Spleen (tissue), 11 donors: Measurements from ENCODE around the gene MAP3K8. TPM values are rescaled to one million over a fixed set of nuclear protein-coding genes. Genes with fewer than 3 reads are reported as not detected.

Experiments used
- DNase-seq: peaks from one replicate; pipeline ENCODE4 v3.0.0-alpha.2; 2020
- H3K27ac ChIP-seq, 8 donors: fragments of 200-600 bp; sonication (generic) in 7 of 8; 1 replicate in 4 of 8; 2 replicates in 4 of 8; pipeline versions ENCODE4 v1.5.0 to v1.8.0; 2016 to 2021; ENCODE audit warnings: inconsistent platforms in 4 of 8, mild to moderate bottlenecking in 4 of 8, moderate library complexity in 1 of 8
- H3K27me3 ChIP-seq, 7 donors: fragments of 200-600 bp; sonication (generic) in 6 of 7; replicated peaks in 1 of 7; 1 replicate in 4 of 7; 2 replicates in 3 of 7; pipeline versions ENCODE4 v1.5.0 to v1.8.0; 2016 to 2021; ENCODE audit warnings: inconsistent platforms in 3 of 7, mild to moderate bottlenecking in 1 of 7
- H3K36me3 ChIP-seq, 6 donors: fragments of 200-600 bp; sonication (generic) in 5 of 6; 1 replicate in 4 of 6; 2 replicates in 2 of 6; pipeline versions ENCODE4 v1.5.0 to v1.8.0; 2016 to 2021; ENCODE audit warnings: inconsistent platforms in 2 of 6
- H3K4me1 ChIP-seq, 6 donors: fragments of 200-600 bp; sonication (generic) in 5 of 6; 1 replicate in 3 of 6; 2 replicates in 3 of 6; pipeline versions ENCODE4 v1.5.0 to v1.8.0; 2016 to 2021; ENCODE audit warnings: inconsistent platforms in 3 of 6
- H3K4me3 ChIP-seq, 8 donors: fragments of 200-600 bp; sonication (generic) in 7 of 8; 1 replicate in 4 of 8; 2 replicates in 4 of 8; pipeline versions ENCODE4 v1.5.0 to v1.8.0; 2016 to 2021; ENCODE audit warnings: inconsistent platforms in 4 of 8, mild to moderate bottlenecking in 4 of 8, moderate library complexity in 2 of 8
- H3K9me3 ChIP-seq, 8 donors: fragments of 200-600 bp; sonication (generic) in 7 of 8; 1 replicate in 4 of 8; 2 replicates in 4 of 8; pipeline versions ENCODE4 v1.5.0 to v1.8.0; 2016 to 2021; ENCODE audit warnings: inconsistent platforms in 4 of 8
- CTCF ChIP-seq, 11 experiments: fragments of 200-600 bp in 7 of 11; fragments of 450-650 bp in 4 of 11; sonication (generic) in 4 of 11; IDR thresholded peaks in 8 of 11; conservative IDR thresholded peaks in 3 of 11; 1 replicate in 7 of 11; 2 replicates in 4 of 11; pipeline versions ENCODE4 v1.4.0 to v1.8.0; 2016 to 2021; ENCODE audit warnings: antibody characterized with exemption in 11 of 11, inconsistent platforms in 4 of 11, mild to moderate bottlenecking in 1 of 11
- POLR2A ChIP-seq, 3 donors: fragments of 450-650 bp; IDR thresholded peaks; one replicate each; pipeline ENCODE4 v1.5.1; 2017; ENCODE audit warnings: antibody characterized with exemption in 3 of 3, mild to moderate bottlenecking in 1 of 3
- POLR2AphosphoS5 ChIP-seq, 3 donors: sonication (generic); formaldehyde crosslinking; IDR thresholded peaks; one replicate each; pipeline ENCODE4 v1.5.1; 2017; ENCODE audit warnings: antibody characterized with exemption in 3 of 3
- WGBS, 5 donors: extraction: QIAGEN DNeasy Blood & Tissue Kit in 3 of 5; methylation state at CpG; one replicate each; pipeline versions ENCODE4 v1.1.5 to v1.1.7; 2013 to 2018; 5-methylcytosine and 5-hydroxymethylcytosine counted together
- intact Hi-C: fragments of 100-400 bp; cut with DNase I; formaldehyde crosslinking; loops from one replicate; pipeline ENCODE4 v1.15.0; 2023; ENCODE audit warnings: low total_unique reads
- polyA plus RNA-seq, 3 donors: library from polyadenylated mRNA; stranded (reverse); fragments of 200-250 nt; gene quantifications; one replicate each; pipeline ENCODE4 v1.2.1, GENCODE V29; 2013
- total RNA-seq, 7 donors: library from RNA; depleted of rRNA in 3 of 7; stranded (reverse); fragments of >200 nt in 3 of 7; fragmentation: NEBNext Ultra II Directional in 4 of 7; extraction: Animal tissue kit (Norgen Biotek cat#: 25700) in 4 of 7; gene quantifications; one replicate each; pipeline versions ENCODE4 v1.1.0 to v1.2.1, GENCODE V29; 2016 to 2021
- donor health status: healthy with polysubstance abuse.
- donor health status: DM: no; HTN: no; CAD: no; lungs with moderate emphysema.
- donor health status: DM: no; HTN: no; CAD: no.
- donor health status: Bipolar disorder and iron deficiency.
- donor health status: healthy.
- donor health status: DM: no; HTN: no; CAD: no.
- donor health status: DM: yes; HTN: yes; CAD: no.

Gene MAP3K8
- total and polyA plus RNA-seq, 10 donors = 24.8 to 84.3 (median 60.2) TPM

GRCh38 chr10:30398788-30399187 lies 35.2 kb upstream of the MAP3K8 start:
- H3K9me3 ChIP-seq = no peaks in the 10 kb centered on the region
- H3K4me3 ChIP-seq = no peak overlapping the region
- intact Hi-C loops = no loop called here
- TF ChIP-seq POLR2A (IDR thresholded peaks at IDR 0.05) (no peak), CTCF (IDR thresholded peaks at IDR 0.05 in 8 of 11, conservative IDR thresholded peaks at IDR 0.05 in 3 of 11) (no peak), POLR2AphosphoS5 (IDR thresholded peaks at IDR 0.05) (no peak)
- no peak for DNase-seq
- no peaks in the 10 kb centered on the region for H3K36me3 ChIP-seq
- H3K27ac ChIP-seq = no peak overlapping the region
- no peaks in the 10 kb centered on the region for H3K27me3 ChIP-seq
- peaks cover 0 to 34% (median 0%) of the 10 kb centered on the region in 6 donors for H3K4me1 ChIP-seq
- 51 to 68% (median 53%) methylated on average over 4 of the region's 4 CpGs for WGBS, 5 donors

GRCh38 chr10:30403494-30403893 lies 30.5 kb upstream of the MAP3K8 start:
- TF ChIP-seq POLR2A (IDR thresholded peaks at IDR 0.05) (no peak), POLR2AphosphoS5 (IDR thresholded peaks at IDR 0.05) (no peak)
- no peak overlapping the region for H3K4me3 ChIP-seq
- H3K36me3 ChIP-seq = no peaks in the 10 kb centered on the region
- no peak for DNase-seq
- H3K27ac ChIP-seq = no peak overlapping the region
- peaks cover 0 to 6% (median 0%) of the 10 kb centered on the region in 6 donors for H3K4me1 ChIP-seq
- intact Hi-C loops = no loop called here
- H3K9me3 ChIP-seq = peaks cover 0 to 19% (median 14%) of the 10 kb centered on the region in 8 donors
- 96 to 98% (median 98%) methylated on average over 18 of the region's 18 CpGs for WGBS, 5 donors
- no peaks in the 10 kb centered on the region for H3K27me3 ChIP-seq

- 85 to 96% (median 90%) methylated on average over 5 of the region's 5 CpGs for WGBS, 5 donors
- no peaks in the 10 kb centered on the region for H3K36me3 ChIP-seq
- H3K27ac ChIP-seq = no peak overlapping the region
- H3K27me3 ChIP-seq = no peaks in the 10 kb centered on the region
- no peak overlapping the region for H3K4me3 ChIP-seq
- H3K9me3 ChIP-seq = peaks cover 0 to 19% (median 14%) of the 10 kb centered on the region in 8 donors
- intact Hi-C loops = no loop called here
- no peak for DNase-seq
- no peaks in the 10 kb centered on the region for H3K4me1 ChIP-seq
- TF ChIP-seq POLR2A (IDR thresholded peaks at IDR 0.05) (no peak), POLR2AphosphoS5 (IDR thresholded peaks at IDR 0.05) (no peak)
Measured at GRCh38 chr10:30404540-30404939, 29.4 kb upstream of the MAP3K8 start.

- H3K4me3 ChIP-seq = no peak overlapping the region
- H3K27ac ChIP-seq = no peak overlapping the region
- H3K27me3 ChIP-seq = no peaks in the 10 kb centered on the region
- intact Hi-C loops = no loop called here
- 93 to 96% (median 95%) methylated on average over 1 of the region's 1 CpG for WGBS, 5 donors
- no peak for TF ChIP-seq POLR2A (IDR thresholded peaks at IDR 0.05)
- no peak for TF ChIP-seq POLR2AphosphoS5 (IDR thresholded peaks at IDR 0.05)
- TF ChIP-seq CTCF (IDR thresholded peaks at IDR 0.05 in 8 of 11, conservative IDR thresholded peaks at IDR 0.05 in 3 of 11) = no peak
- no peak for DNase-seq
- H3K36me3 ChIP-seq = no peaks in the 10 kb centered on the region
- peaks cover 0 to 29% (median 18%) of the 10 kb centered on the region in 6 donors for H3K4me1 ChIP-seq
- H3K9me3 ChIP-seq = no peaks in the 10 kb centered on the region
Measured at GRCh38 chr10:30411263-30411662, 22.7 kb upstream of the MAP3K8 start.

GRCh38 chr10:30412901-30413300 lies 21.1 kb upstream of the MAP3K8 start:
- Histone ChIP-seq H3K36me3 (no peaks in the 10 kb centered on the region), H3K27me3 (no peaks in the 10 kb centered on the region), H3K9me3 (no peaks in the 10 kb centered on the region), H3K4me1 (peaks cover 0 to 46% (median 28%) of the 10 kb centered on the region in 6 donors), H3K4me3 (no peak overlapping the region), H3K27ac (no peak overlapping the region)
- TF ChIP-seq POLR2A (IDR thresholded peaks at IDR 0.05) (no peak), CTCF (IDR thresholded peaks at IDR 0.05 in 8 of 11, conservative IDR thresholded peaks at IDR 0.05 in 3 of 11) (peak in 1 of 11 experiments; percentile 11), POLR2AphosphoS5 (IDR thresholded peaks at IDR 0.05) (no peak)
- DNase-seq = no peak
- intact Hi-C loops = no loop called here
